Kidney epithelial cell (primary cell): Measurements from ENCODE around the gene WARS2. TPM values are rescaled to one million over a fixed set of nuclear protein-coding genes. Genes with fewer than 3 reads are reported as not detected.

Experiments used
- DNase-seq: peaks from one replicate; pipeline ENCODE4 v3.0.0-alpha.2; 2010; ENCODE audit warnings: low read depth
- H3K27me3 ChIP-seq: 2 replicates; pipeline ENCODE4 v1.6.0; 2011; ENCODE audit warnings: low read length; ENCODE audit not compliant: control insufficient read depth, insufficient read depth
- H3K36me3 ChIP-seq: 2 replicates; pipeline ENCODE4 v1.5.1; 2011; ENCODE audit warnings: low read length; ENCODE audit not compliant: control insufficient read depth, insufficient read depth
- H3K4me3 ChIP-seq: 2 replicates; pipeline ENCODE4 v1.5.1; 2011; ENCODE audit warnings: low read depth, mild to moderate bottlenecking, control low read depth, low read length
- CTCF ChIP-seq: IDR thresholded peaks from 2 replicates; pipeline ENCODE4 v1.5.1; 2011; ENCODE audit warnings: mild to moderate bottlenecking, moderate library complexity, low read length, control low read depth, inconsistent platforms; ENCODE audit not compliant: insufficient read depth, poor library complexity, severe bottlenecking
- total RNA-seq: library from RNA; depleted of rRNA; stranded (reverse); fragments of >200 nt; gene quantifications from 2 replicates; pipeline ENCODE4 v1.2.3, GENCODE V29; 2015

WARS2 gene
- total RNA-seq, 1 donor from 2014 or later = 18.7 TPM

GRCh38 chr1:118989878-118990378 lies 150.5 kb downstream of the WARS2 start:
- no peak for DNase-seq
- Histone ChIP-seq H3K27me3 (peaks cover 98% of the 10 kb centered on the region), H3K36me3 (no peaks in the 10 kb centered on the region), H3K4me3 (no peak overlapping the region)
- TF ChIP-seq CTCF = no peak

GRCh38 chr1:118989006-118989815 lies 151.2 kb downstream of the WARS2 start:
- Histone ChIP-seq H3K36me3 (no peaks in the 10 kb centered on the region), H3K4me3 (no peak overlapping the region), H3K27me3 (peaks cover 98% of the 10 kb centered on the region)
- TF ChIP-seq CTCF = no peak
- no peak for DNase-seq

- no peak within 1 kb of the TSS for H3K4me3 ChIP-seq
- no peak for DNase-seq
- H3K36me3 ChIP-seq = no peaks in the 10 kb centered on the region
- TF ChIP-seq CTCF = no peak
- H3K27me3 ChIP-seq = peaks cover 98% of the 10 kb centered on the region
Observed at GRCh38 chr1:118988186-118989005, 152.1 kb downstream of the WARS2 start, which contains the start of gene TBX15. Gene TBX15 (minus strand): TSS chr1:118988343. CDS start chr1:118987795, 548 bp downstream.

- Histone ChIP-seq H3K36me3 (no peaks in the 10 kb centered on the region), H3K4me3 (no peak overlapping the region), H3K27me3 (peaks cover 99% of the 10 kb centered on the region)
- DNase-seq = no peak
- TF ChIP-seq CTCF = no peak
Observed at GRCh38 chr1:118987468-118988185, 152.8 kb downstream of the WARS2 start.

- Histone ChIP-seq H3K27me3 (peaks cover 98% of the 10 kb centered on the region), H3K4me3 (no peak overlapping the region), H3K36me3 (no peaks in the 10 kb centered on the region)
- TF ChIP-seq CTCF = no peak
- no peak for DNase-seq
Observed at GRCh38 chr1:118986555-118987467, 153.6 kb downstream of the WARS2 start.
